Smooth muscle cell (in vitro differentiated cells): Measurements from ENCODE around the gene CALML3. TPM values are rescaled to one million over a fixed set of nuclear protein-coding genes. Genes with fewer than 3 reads are reported as not detected.

Experiments used
- DNase-seq: peaks from one replicate; lab custom pipeline; 2025; ENCODE audit not compliant: unreplicated experiment; lab: John Stamatoyannopoulos, UW
- H2AFZ ChIP-seq: fragments of 200-600 bp; sonication (generic); 2 replicates; pipeline ENCODE4 v1.6.0; 2016; ENCODE audit warnings: antibody characterized with exemption, low read depth, mild to moderate bottlenecking
- H3F3A ChIP-seq: fragments of 200-600 bp; sonication (generic); 2 replicates; pipeline ENCODE4 v1.6.0; 2017; ENCODE audit warnings: antibody characterized with exemption, low read depth
- H3K27ac ChIP-seq: fragments of 200-600 bp; sonication (generic); 2 replicates; pipeline ENCODE4 v1.5.1; 2016; ENCODE audit warnings: low read depth, mild to moderate bottlenecking
- H3K27me3 ChIP-seq: fragments of 200-600 bp; sonication (generic); 2 replicates; pipeline ENCODE4 v1.6.1; 2016; ENCODE audit warnings: low read depth, mild to moderate bottlenecking
- H3K36me3 ChIP-seq: fragments of 200-600 bp; sonication (generic); 2 replicates; pipeline ENCODE4 v1.5.1; 2016; ENCODE audit warnings: low read depth
- H3K4me1 ChIP-seq: fragments of 200-600 bp; sonication (generic); 2 replicates; pipeline ENCODE4 v1.5.1; 2016; ENCODE audit warnings: low read depth
- H3K4me2 ChIP-seq: fragments of 200-600 bp; sonication (generic); 2 replicates; pipeline ENCODE4 v1.6.0; 2016; ENCODE audit warnings: mild to moderate bottlenecking
- H3K4me3 ChIP-seq: fragments of 200-600 bp; sonication (generic); 2 replicates; pipeline ENCODE4 v1.5.1; 2016; ENCODE audit warnings: mild to moderate bottlenecking
- H3K79me2 ChIP-seq: fragments of 200-600 bp; sonication (generic); 2 replicates; pipeline ENCODE4 v1.6.0; 2016; ENCODE audit warnings: low read depth, mild to moderate bottlenecking
- H3K9ac ChIP-seq: fragments of 200-600 bp; sonication (generic); 2 replicates; pipeline ENCODE4 v1.6.0; 2016; ENCODE audit warnings: low read depth
- H3K9me3 ChIP-seq: fragments of 200-600 bp; sonication (generic); replicated peaks from 2 replicates; pipeline ENCODE4 v1.5.1; 2016; ENCODE audit warnings: low read depth
- H4K20me1 ChIP-seq: fragments of 200-600 bp; sonication (generic); 2 replicates; pipeline ENCODE4 v1.6.0; 2016; ENCODE audit warnings: low read depth
- CTCF ChIP-seq: fragments of 200-600 bp; sonication (generic); IDR thresholded peaks from 2 replicates; pipeline ENCODE4 v1.5.1; 2017; ENCODE audit warnings: borderline replicate concordance, mild to moderate bottlenecking, antibody characterized with exemption; ENCODE audit not compliant: insufficient read depth, poor library complexity, severe bottlenecking
- WGBS: methylation state at CpG from one replicate; pipeline ENCODE4 v1.1.7; 2016; ENCODE audit warnings: low lambda C conversion rate; 5-methylcytosine and 5-hydroxymethylcytosine counted together
- polyA plus RNA-seq: library from polyadenylated mRNA; unstranded; fragments of >200 nt; fragmentation: Nextera tagmentation; extraction: Ambion mirVana; gene quantifications from 2 replicates; pipeline ENCODE4 v1.2.1, GENCODE V29; 2016
- total RNA-seq: library from RNA; depleted of rRNA; stranded (reverse); fragments of >200 nt; gene quantifications from 2 replicates; pipeline ENCODE4 v1.2.3, GENCODE V29; 2014

CALML3 gene
- total and polyA plus RNA-seq, 2 experiments from 2014 or later = 0.49 TPM; not detected in 1

DNA sequence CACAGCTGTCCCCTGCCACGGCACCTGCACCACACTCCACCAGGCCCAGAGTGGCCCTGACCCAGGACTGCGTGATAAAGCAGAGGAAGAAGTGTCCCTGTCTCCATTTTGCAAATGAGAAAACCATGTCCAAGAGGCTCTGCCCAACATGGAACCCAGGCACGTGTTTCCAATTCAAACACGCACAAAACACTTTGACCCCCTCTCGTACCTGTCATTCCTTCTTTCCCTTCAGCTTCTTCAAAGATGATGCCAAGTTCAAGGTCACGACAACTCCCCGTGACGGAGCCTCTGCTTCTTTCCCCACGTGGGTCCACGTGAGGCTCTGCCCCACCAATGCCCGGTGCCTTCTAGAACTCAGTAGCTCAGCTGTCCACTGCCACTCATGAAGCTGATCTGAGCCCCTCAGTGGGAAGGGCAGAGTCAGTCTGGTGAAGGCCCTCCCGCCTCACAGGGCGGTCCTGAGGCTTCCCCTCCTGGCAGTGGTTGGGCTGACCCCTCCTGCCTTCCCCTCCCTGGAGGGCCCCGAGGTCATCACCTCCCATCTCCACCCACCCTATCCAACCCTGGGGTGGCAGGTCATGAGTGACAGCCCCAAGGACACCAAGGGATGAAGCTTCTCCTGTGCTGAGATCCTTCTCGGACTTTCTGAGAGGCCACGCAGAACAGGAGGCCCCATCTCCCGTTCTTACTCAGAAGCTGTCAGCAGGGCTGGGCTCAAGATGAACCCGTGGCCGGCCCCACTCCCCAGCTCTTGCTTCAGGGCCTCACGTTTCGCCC lies 44.4 kb upstream of the CALML3 start:
- Histone ChIP-seq H4K20me1 (no peaks in the 10 kb centered on the region), H3K27ac (no peak overlapping the region), H3K4me3 (no peak overlapping the region), H3K4me2 (no peak overlapping the region), H3K4me1 (peaks cover 18% of the 10 kb centered on the region), H3K9ac (no peak overlapping the region), H3K79me2 (no peaks in the 10 kb centered on the region), H3K27me3 (no peaks in the 10 kb centered on the region), H3F3A (peaks cover 10% of the 10 kb centered on the region), H3K36me3 (no peaks in the 10 kb centered on the region), H2AFZ (no peak overlapping the region), H3K9me3 (no peaks in the 10 kb centered on the region)
- WGBS = 90% methylated on average over 20 of the region's 21 CpGs
- no peak for DNase-seq
- TF ChIP-seq CTCF = no peak

DNA sequence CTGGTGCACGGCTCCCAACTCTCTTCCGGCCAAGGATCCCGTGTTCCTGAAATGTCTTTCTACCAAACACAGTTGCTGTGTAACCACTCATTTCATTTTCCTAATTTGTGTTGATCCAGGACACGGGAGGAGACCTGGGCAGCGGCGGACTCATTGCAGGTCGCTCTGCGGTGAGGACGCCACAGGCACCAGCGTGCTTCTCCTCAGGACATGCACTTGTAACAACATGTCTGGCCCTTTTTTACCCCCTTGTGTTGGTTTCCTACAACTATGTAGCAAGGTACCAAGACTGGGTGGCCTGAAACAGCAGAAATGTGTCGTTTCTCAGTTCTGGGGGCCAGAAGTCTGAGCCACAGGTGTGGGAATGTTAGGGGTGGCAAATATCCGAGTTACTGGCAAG lies 43.6 kb upstream of the CALML3 start:
- TF ChIP-seq CTCF = no peak

DNA sequence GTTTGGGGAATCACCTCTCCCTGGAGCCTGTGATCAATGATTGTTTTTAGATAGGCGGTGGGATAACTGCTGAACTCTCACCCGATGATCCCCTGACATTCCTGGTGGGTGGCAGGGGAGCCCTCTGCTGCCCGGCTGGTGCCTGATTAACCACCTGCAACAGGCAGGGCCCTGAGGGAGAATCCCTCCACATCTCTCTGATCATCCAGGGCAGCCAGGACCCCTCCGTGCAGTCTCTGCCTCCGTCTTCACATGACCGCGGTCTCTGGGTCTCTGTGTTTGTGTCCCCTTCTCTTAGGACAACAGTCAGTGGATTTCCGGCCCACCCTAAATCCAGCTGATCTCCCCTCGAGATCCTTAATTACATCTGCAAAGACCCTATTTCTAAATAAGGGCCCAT lies 42.7 kb upstream of the CALML3 start:
- H3K27ac ChIP-seq = no peak overlapping the region
- H4K20me1 ChIP-seq = no peaks in the 10 kb centered on the region
- no peak overlapping the region for H3K4me3 ChIP-seq
- TF ChIP-seq CTCF = no peak
- no peak overlapping the region for H3K4me2 ChIP-seq
- no peaks in the 10 kb centered on the region for H3K36me3 ChIP-seq
- no peaks in the 10 kb centered on the region for H3K9me3 ChIP-seq
- H3K79me2 ChIP-seq = no peaks in the 10 kb centered on the region
- H3K9ac ChIP-seq = no peak overlapping the region
- peaks cover 10% of the 10 kb centered on the region for H3F3A ChIP-seq
- no peaks in the 10 kb centered on the region for H3K27me3 ChIP-seq
- 96% methylated on average over 9 of the region's 9 CpGs for WGBS
- H3K4me1 ChIP-seq = peaks cover 11% of the 10 kb centered on the region
- no peak overlapping the region for H2AFZ ChIP-seq
- DNase-seq = no peak

More for the DNA sequence above, 43.6 kb upstream of the CALML3 start:
- Histone ChIP-seq H3K79me2 (no peaks in the 10 kb centered on the region), H3K27ac (no peak overlapping the region), H3K27me3 (no peaks in the 10 kb centered on the region), H3K4me2 (no peak overlapping the region), H3K4me3 (no peak overlapping the region), H3K9ac (no peak overlapping the region), H3K36me3 (no peaks in the 10 kb centered on the region), H4K20me1 (no peaks in the 10 kb centered on the region), H3F3A (peaks cover 10% of the 10 kb centered on the region), H2AFZ (no peak overlapping the region), H3K4me1 (peaks cover 15% of the 10 kb centered on the region), H3K9me3 (no peaks in the 10 kb centered on the region)
- DNase-seq = no peak
- whole genome bisulfite sequencing = 83% methylated on average over 12 of the region's 12 CpGs

- no peaks in the 10 kb centered on the region for H4K20me1 ChIP-seq
- H2AFZ ChIP-seq = no peak overlapping the region
- H3K27me3 ChIP-seq = no peaks in the 10 kb centered on the region
- H3K4me1 ChIP-seq = no peaks in the 10 kb centered on the region
- H3K4me2 ChIP-seq = no peak overlapping the region
- no peaks in the 10 kb centered on the region for H3K9me3 ChIP-seq
- H3K79me2 ChIP-seq = no peaks in the 10 kb centered on the region
- no peak for TF ChIP-seq CTCF
- no peak for DNase-seq
- H3K27ac ChIP-seq = no peak overlapping the region
- H3K36me3 ChIP-seq = no peaks in the 10 kb centered on the region
- 74% methylated on average over 3 of the region's 3 CpGs for WGBS
- H3F3A ChIP-seq = peaks cover 1% of the 10 kb centered on the region
- no peak overlapping the region for H3K9ac ChIP-seq
- no peak overlapping the region for H3K4me3 ChIP-seq
Measured at GRCh38 chr10:5484205-5484604, 40.6 kb upstream of the CALML3 start.
